IMR-90 (cell line): ENCODE data around the gene ZDHHC24. TPM values are rescaled to one million over a fixed set of nuclear protein-coding genes. Genes with fewer than 3 reads are reported as not detected.

Experiments used
- ATAC-seq: fragments of 200-7000 bp; cut with Tn5 transposase; 2 replicates; pipeline ENCODE4 v1.9.1; 2020; ENCODE audit warnings: low read depth, mild to moderate bottlenecking, moderate library complexity
- BruUV-seq: library from RNA; stranded (reverse); fragments of 400-500 nt; replicated peaks from 2 replicates; lab custom pipeline; 2021; lab: Mats Ljungman, UMichigan
- CTCF ChIA-PET: fragments of 300-600 bp; formaldehyde crosslinking; extraction: SDS; loops from one replicate; lab custom pipeline; 2021; ENCODE audit warnings: antibody characterized with exemption; lab: Yijun Ruan, JAX
- POLR2A ChIA-PET: fragments of 300-600 bp; sonication (Branson Sonifier 250); formaldehyde crosslinking; loops from one replicate; lab custom pipeline; 2022; ENCODE audit warnings: antibody characterized with exemption; ENCODE audit not compliant: unreplicated experiment; lab: Charles Lee
- DNase-seq: peaks from one replicate; pipeline ENCODE4 v3.0.0; 2013
- H2AFZ ChIP-seq: replicated peaks from 2 replicates; pipeline ENCODE3; 2013; ENCODE audit warnings: low read length, mild to moderate bottlenecking; ENCODE audit not compliant: poor library complexity
- H2AK5ac ChIP-seq: 2 replicates; pipeline ENCODE4 v1.6.1; 2013; ENCODE audit warnings: low read depth, low read length, inconsistent platforms
- H2AK9ac ChIP-seq: replicated peaks from 2 replicates; pipeline ENCODE3; 2013; ENCODE audit warnings: mild to moderate bottlenecking, low read depth, low read length, moderate library complexity; ENCODE audit not compliant: poor library complexity
- H2BK120ac ChIP-seq: 2 replicates; pipeline ENCODE4 v1.6.1; 2013; ENCODE audit warnings: low read depth, low read length, inconsistent platforms
- H2BK15ac ChIP-seq: 3 replicates; pipeline ENCODE4 v1.6.1; 2013; ENCODE audit warnings: low read depth, low read length, inconsistent platforms
- H2BK20ac ChIP-seq: 2 replicates; pipeline ENCODE4 v1.6.1; 2013; ENCODE audit warnings: low read depth, mild to moderate bottlenecking, inconsistent platforms, low read length, moderate library complexity
- H2BK5ac ChIP-seq: 2 replicates; pipeline ENCODE4 v1.6.1; 2013; ENCODE audit warnings: mild to moderate bottlenecking, low read depth, low read length, inconsistent platforms; ENCODE audit not compliant: poor library complexity, severe bottlenecking
- H3K14ac ChIP-seq: replicated peaks from 2 replicates; pipeline ENCODE4 v1.6.1; 2013; ENCODE audit warnings: low read depth, low read length, inconsistent platforms
- H3K18ac ChIP-seq: 2 replicates; pipeline ENCODE4 v1.6.1; 2013; ENCODE audit warnings: low read depth, low read length, control low read depth
- H3K23ac ChIP-seq: 2 replicates; pipeline ENCODE4 v1.6.1; 2013; ENCODE audit warnings: low read depth, low read length, inconsistent platforms
- H3K27ac ChIP-seq: 2 replicates; pipeline ENCODE4 v1.5.1; 2013; ENCODE audit warnings: mild to moderate bottlenecking, control low read depth, low read length; ENCODE audit not compliant: insufficient read depth
- H3K27me3 ChIP-seq: 2 replicates; pipeline ENCODE4 v1.6.1; 2013; ENCODE audit warnings: low read length; ENCODE audit not compliant: control insufficient read depth, insufficient read depth
- H3K36me3 ChIP-seq: 2 replicates; pipeline ENCODE4 v1.6.1; 2013; ENCODE audit warnings: low read length, mixed read lengths; ENCODE audit not compliant: control insufficient read depth, insufficient read depth
- H3K4ac ChIP-seq: 2 replicates; pipeline ENCODE4 v1.6.1; 2013; ENCODE audit warnings: low read depth, low read length, inconsistent platforms
- H3K4me1 ChIP-seq: 2 replicates; pipeline ENCODE4 v1.6.1; 2013; ENCODE audit warnings: low read length, mixed read lengths; ENCODE audit not compliant: control insufficient read depth, insufficient read depth
- H3K4me2 ChIP-seq: 2 replicates; pipeline ENCODE4 v1.6.1; 2013; ENCODE audit warnings: low read depth, mild to moderate bottlenecking, control low read depth, low read length, moderate library complexity
- H3K4me3 ChIP-seq: 2 replicates; pipeline ENCODE4 v1.5.1; 2013; ENCODE audit warnings: low read depth, mild to moderate bottlenecking, control low read depth, low read length, moderate library complexity; ENCODE audit not compliant: insufficient read depth
- H3K56ac ChIP-seq: 2 replicates; pipeline ENCODE4 v1.6.1; 2013; ENCODE audit warnings: low read length, inconsistent platforms; ENCODE audit not compliant: insufficient read depth; ENCODE audit errors: extremely low read depth
- H3K79me1 ChIP-seq, 2 experiments: 2 replicates each; pipeline ENCODE4 v1.6.1; 2013; ENCODE audit warnings: low read length in 2 of 2, inconsistent platforms in 1 of 2, low read depth in 1 of 2
- H3K9ac ChIP-seq: 2 replicates; pipeline ENCODE4 v1.6.1; 2013; ENCODE audit warnings: low read depth, low read length, control low read depth
- H3K9me1 ChIP-seq: 2 replicates; pipeline ENCODE4 v1.6.1; 2013; ENCODE audit warnings: low read length, inconsistent platforms; ENCODE audit not compliant: insufficient read depth
- H3K9me3 ChIP-seq: 2 replicates; pipeline ENCODE4 v1.6.1; 2013; ENCODE audit warnings: low read length; ENCODE audit not compliant: control insufficient read depth, insufficient read depth
- H4K20me1 ChIP-seq: 2 replicates; pipeline ENCODE4 v1.6.1; 2013; ENCODE audit warnings: low read length, inconsistent platforms; ENCODE audit not compliant: insufficient read depth
- H4K5ac ChIP-seq: 2 replicates; pipeline ENCODE4 v1.6.1; 2013; ENCODE audit warnings: mild to moderate bottlenecking, low read depth, low read length, control low read depth
- H4K8ac ChIP-seq, 2 experiments: 2 replicates each; pipeline ENCODE4 v1.6.1; 2013; ENCODE audit warnings: low read depth in 2 of 2, low read length in 2 of 2, control low read depth in 1 of 2, inconsistent platforms in 1 of 2
- H4K91ac ChIP-seq: 2 replicates; pipeline ENCODE4 v1.6.1; 2013; ENCODE audit warnings: low read depth, low read length, inconsistent platforms; ENCODE audit not compliant: insufficient read depth
- BHLHE40 ChIP-seq: fragments of 150-350 bp; IDR thresholded peaks from 2 replicates; pipeline ENCODE4 v1.6.1; 2016; ENCODE audit warnings: mild to moderate bottlenecking, low read depth, low read length
- MAFK ChIP-seq: IDR thresholded peaks from 2 replicates; pipeline ENCODE4 v1.6.1; 2012; ENCODE audit warnings: low read depth, low read length, improper control_type of control experiment
- NFE2L2 ChIP-seq: fragments of 150-350 bp; IDR thresholded peaks from 2 replicates; pipeline ENCODE4 v1.6.1; 2016; ENCODE audit warnings: low read depth, mild to moderate bottlenecking, low read length
- POLR2A ChIP-seq: IDR thresholded peaks from 2 replicates; pipeline ENCODE4 v1.6.1; 2012; ENCODE audit warnings: mild to moderate bottlenecking, low read depth, low read length
- RAD21 ChIP-seq: IDR thresholded peaks from 2 replicates; pipeline ENCODE4 v1.6.1; 2012; ENCODE audit warnings: low read length, improper control_type of control experiment
- RFX5 ChIP-seq: IDR thresholded peaks from 2 replicates; pipeline ENCODE4 v1.8.0; 2012; ENCODE audit warnings: low read depth, mild to moderate bottlenecking, low read length, moderate library complexity
- SMC3 ChIP-seq: fragments of 150-350 bp; IDR thresholded peaks from 2 replicates; pipeline ENCODE4 v1.6.1; 2016; ENCODE audit warnings: low read depth, mild to moderate bottlenecking, antibody characterized with exemption, low read length, moderate library complexity
- WGBS, 2 experiments: methylation state at CpG; one replicate each; pipeline versions ENCODE4 v1.1.5 to v1.1.7; 2013; ENCODE audit warnings: missing lambda C conversion rate in 2 of 2; ENCODE audit not compliant: insufficient read length in 1 of 2; ENCODE audit errors: extremely low coverage in 2 of 2; 5-methylcytosine and 5-hydroxymethylcytosine counted together
- dilution Hi-C: fragments of 300-500 bp; cut with HindIII; formaldehyde crosslinking; loops from one replicate; pipeline ENCODE4 v1.14.3; 2018; ENCODE audit warnings: low sequenced_read_pairs; ENCODE audit not compliant: unreplicated experiment
- in situ Hi-C: fragments of 300-500 bp; cut with MboI; formaldehyde crosslinking; loops from 3 replicates; pipeline ENCODE4 v1.14.3; 2019; ENCODE audit warnings: low sequenced_read_pairs, inconsistent platforms, mixed read lengths
- intact Hi-C: fragments of 100-400 bp; cut with micrococcal nuclease; formaldehyde crosslinking; loops from 2 replicates; pipeline ENCODE4 v1.10.0; 2022
- polyA plus RNA-seq, 3 experiments: library from polyadenylated mRNA; depleted of rRNA; stranded (reverse); fragments of >200 nt; gene quantifications; 2 replicates each; pipeline ENCODE4 v1.2.3, GENCODE V29; 2012; ENCODE audit warnings: low replicate concordance in 1 of 3
- total RNA-seq: library from RNA; depleted of rRNA; stranded (reverse); fragments of >200 nt; gene quantifications from 2 replicates; pipeline ENCODE4 v1.2.3, GENCODE V29; 2012
- TF ChIP-seq, protein P1 (sequence below): fragments of 150-350 bp; IDR thresholded peaks from 2 replicates; pipeline ENCODE4 v1.6.1; 2016; ENCODE audit warnings: low read depth, mild to moderate bottlenecking, low read length, moderate library complexity, borderline replicate concordance
- TF ChIP-seq, protein P2 (sequence below): conservative IDR thresholded peaks from 2 replicates; pipeline ENCODE4 v1.5.1; 2012; ENCODE audit warnings: mild to moderate bottlenecking, low read depth, low read length, improper control_type of control experiment

ZDHHC24 gene
- total and polyA plus RNA-seq, 2 of the 4 experiments (the other 2 are of a cell fraction), result 3.2 to 10.9 TPM

DNA sequence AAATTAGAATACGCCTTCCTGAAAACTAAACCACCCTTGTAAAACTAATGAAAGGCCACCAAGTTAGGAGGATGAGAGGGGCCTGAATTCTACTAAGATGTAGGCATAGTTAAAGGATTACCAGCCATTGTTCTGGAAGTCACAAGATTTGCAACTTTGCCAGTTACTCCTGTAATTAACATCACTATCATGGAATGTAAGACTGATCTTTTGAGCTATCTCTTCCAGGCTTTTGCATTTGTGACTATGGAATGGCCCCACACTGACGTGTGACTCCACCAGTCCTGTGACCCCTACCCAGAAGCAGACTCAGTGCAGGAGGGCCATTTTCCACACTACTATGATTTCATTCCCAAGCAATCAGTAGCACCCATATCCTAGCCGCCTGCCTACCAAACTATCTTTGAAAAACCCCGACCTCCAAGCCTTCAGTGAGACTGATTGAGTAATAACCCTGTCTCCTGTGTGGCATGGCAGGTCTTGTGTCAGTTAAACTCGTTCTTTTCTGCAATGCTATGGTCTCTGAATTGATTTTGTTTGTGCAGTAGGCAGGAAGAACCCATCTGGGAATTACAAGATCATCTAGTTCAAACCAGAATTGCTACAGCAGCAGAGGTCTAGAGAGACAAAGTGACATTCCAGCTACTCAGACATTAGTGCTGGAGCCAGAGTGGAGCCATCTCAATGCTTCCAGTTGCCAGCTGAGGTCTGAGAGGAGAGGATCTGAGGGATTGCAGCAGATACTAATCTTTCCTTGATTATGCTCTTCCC is 24.4 kb upstream of the ZDHHC24 start:
- H2AFZ ChIP-seq, result no peak overlapping the region
- no peak for TF ChIP-seq MAFK
- TF ChIP-seq SMC3, result no peak
- no peak for TF ChIP-seq BHLHE40
- no peak for TF ChIP-seq RAD21
- TF ChIP-seq POLR2A, result no peak
- no peak for TF ChIP-seq NFE2L2
- TF ChIP-seq, protein P1, sequence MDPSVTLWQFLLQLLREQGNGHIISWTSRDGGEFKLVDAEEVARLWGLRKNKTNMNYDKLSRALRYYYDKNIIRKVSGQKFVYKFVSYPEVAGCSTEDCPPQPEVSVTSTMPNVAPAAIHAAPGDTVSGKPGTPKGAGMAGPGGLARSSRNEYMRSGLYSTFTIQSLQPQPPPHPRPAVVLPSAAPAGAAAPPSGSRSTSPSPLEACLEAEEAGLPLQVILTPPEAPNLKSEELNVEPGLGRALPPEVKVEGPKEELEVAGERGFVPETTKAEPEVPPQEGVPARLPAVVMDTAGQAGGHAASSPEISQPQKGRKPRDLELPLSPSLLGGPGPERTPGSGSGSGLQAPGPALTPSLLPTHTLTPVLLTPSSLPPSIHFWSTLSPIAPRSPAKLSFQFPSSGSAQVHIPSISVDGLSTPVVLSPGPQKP, result no peak
- no peak for TF ChIP-seq RFX5
- TF ChIP-seq, protein P2, sequence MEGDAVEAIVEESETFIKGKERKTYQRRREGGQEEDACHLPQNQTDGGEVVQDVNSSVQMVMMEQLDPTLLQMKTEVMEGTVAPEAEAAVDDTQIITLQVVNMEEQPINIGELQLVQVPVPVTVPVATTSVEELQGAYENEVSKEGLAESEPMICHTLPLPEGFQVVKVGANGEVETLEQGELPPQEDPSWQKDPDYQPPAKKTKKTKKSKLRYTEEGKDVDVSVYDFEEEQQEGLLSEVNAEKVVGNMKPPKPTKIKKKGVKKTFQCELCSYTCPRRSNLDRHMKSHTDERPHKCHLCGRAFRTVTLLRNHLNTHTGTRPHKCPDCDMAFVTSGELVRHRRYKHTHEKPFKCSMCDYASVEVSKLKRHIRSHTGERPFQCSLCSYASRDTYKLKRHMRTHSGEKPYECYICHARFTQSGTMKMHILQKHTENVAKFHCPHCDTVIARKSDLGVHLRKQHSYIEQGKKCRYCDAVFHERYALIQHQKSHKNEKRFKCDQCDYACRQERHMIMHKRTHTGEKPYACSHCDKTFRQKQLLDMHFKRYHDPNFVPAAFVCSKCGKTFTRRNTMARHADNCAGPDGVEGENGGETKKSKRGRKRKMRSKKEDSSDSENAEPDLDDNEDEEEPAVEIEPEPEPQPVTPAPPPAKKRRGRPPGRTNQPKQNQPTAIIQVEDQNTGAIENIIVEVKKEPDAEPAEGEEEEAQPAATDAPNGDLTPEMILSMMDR, result no peak
- no peak overlapping the region for H2BK120ac ChIP-seq
- CTCF ChIA-PET, result interaction anchor here (0.8 kb wide), 1 partner anchor 23 kb away, joined by 4 read pairs; no protein-coding TSS in a partner anchor
- H3K14ac ChIP-seq, result no peak overlapping the region
- peaks cover 3% of the 10 kb centered on the region; the same call in 1 of the 2 replicates for H3K9me1 ChIP-seq
- H4K20me1 ChIP-seq, result no peaks in the 10 kb centered on the region
- H2AK5ac ChIP-seq, result no peak overlapping the region
- POLR2A ChIA-PET, result no interaction called here
- H3K4me1 ChIP-seq, result peaks cover 3% of the 10 kb centered on the region; the same call in 1 of the 2 replicates
- WGBS, 2 experiments, result 0% methylated on average over 1 of the region's 5 CpGs; no CpG with 5 or more reads in 1 of the 2 experiments
- H3K27ac ChIP-seq, result no peak overlapping the region
- no peak overlapping the region for H2BK15ac ChIP-seq
- no peaks in the 10 kb centered on the region for H3K79me1 ChIP-seq
- H3K36me3 ChIP-seq, result peaks cover 3% of the 10 kb centered on the region; the same call in 1 of the 2 replicates
- intact Hi-C loops (no loop called here), dilution Hi-C loops (no loop called here), in situ Hi-C loops (loop anchor here (10.0 kb wide), 1 partner anchor 265 kb away; no protein-coding TSS in a partner anchor)
- no peak overlapping the region for H2BK20ac ChIP-seq
- H3K27me3 ChIP-seq, result peaks cover 2% of the 10 kb centered on the region; the same call in 1 of the 2 replicates
- ATAC-seq (no peak), DNase-seq (no peak)
- H3K9me3 ChIP-seq, result no peaks in the 10 kb centered on the region
- no peak overlapping the region for H3K23ac ChIP-seq
- no peak overlapping the region for H3K18ac ChIP-seq
- H4K5ac ChIP-seq, result no peak overlapping the region
- no peak overlapping the region for H4K8ac ChIP-seq
- no peak overlapping the region for H3K4me3 ChIP-seq
- no peak overlapping the region for H3K4ac ChIP-seq
- no peak overlapping the region for H3K9ac ChIP-seq
- BruUV-seq, result no TSS peak
- H3K56ac ChIP-seq, result no peak overlapping the region
- no peak overlapping the region for H3K4me2 ChIP-seq
- no peak overlapping the region for H4K91ac ChIP-seq
- no peak overlapping the region for H2AK9ac ChIP-seq
- no peak overlapping the region for H2BK5ac ChIP-seq
